Stimulated activated CD8-positive, alpha-beta memory T cell treated with anti-CD3 and anti-CD28 coated beads, Interleukin-7, amount 100 ng/mL, for 1 hour (primary cell): ENCODE data around the gene NSG1.

Experiments
- DNase-seq, 2 donors: peaks; one replicate each; pipeline ENCODE4 v3.0.0-alpha.2; 2020; ENCODE audit warnings: low read depth in 2 of 2

Gene NSG1

GRCh38 chr4:4368809-4369580 lies 17.9 kb upstream of the NSG1 start:
- DNase-seq: no peak

GRCh38 chr4:4374388-4375098 lies 12.4 kb upstream of the NSG1 start:
- DNase-seq: no peak

GRCh38 chr4:4376074-4376473 lies 10.8 kb upstream of the NSG1 start:
- DNase-seq: no peak

GRCh38 chr4:4377191-4377590 lies 9.7 kb upstream of the NSG1 start:
- no peak for DNase-seq

- DNase-seq: no peak
These were observed 9.0 kb upstream of the NSG1 start for GRCh38 chr4:4377732-4378460.

GRCh38 chr4:4379540-4380087 lies 7.3 kb upstream of the NSG1 start:
- DNase-seq: no peak

GRCh38 chr4:4383085-4383484 lies 3.8 kb upstream of the NSG1 start:
- no peak for DNase-seq

- no peak for DNase-seq
These were observed 2.1 kb upstream of the NSG1 start for GRCh38 chr4:4384837-4385236.

GRCh38 chr4:4385729-4386295 lies 1.1 kb upstream of the NSG1 start:
- no peak for DNase-seq

GRCh38 chr4:4386296-4386735 lies 586 bp upstream of the NSG1 start:
- DNase-seq: peak in 1 of 2 donors; percentile 10

GRCh38 chr4:4387531-4388310 lies 819 bp downstream of the NSG1 start:
- no peak for DNase-seq

- no peak for DNase-seq
These were observed 1.4 kb downstream of the NSG1 start for GRCh38 chr4:4388311-4388790.

- no peak for DNase-seq
These were observed 2.1 kb downstream of the NSG1 start for GRCh38 chr4:4388836-4389575.

GRCh38 chr4:4390046-4390445 lies 3.1 kb downstream of the NSG1 start:
- DNase-seq: no peak

GRCh38 chr4:4390515-4391240 lies 3.8 kb downstream of the NSG1 start:
- DNase-seq: no peak

GRCh38 chr4:4391866-4392265 lies 5.0 kb downstream of the NSG1 start:
- DNase-seq: no peak

GRCh38 chr4:4392501-4393183 lies 5.7 kb downstream of the NSG1 start:
- DNase-seq: no peak

GRCh38 chr4:4394644-4395043 lies 7.7 kb downstream of the NSG1 start:
- DNase-seq: no peak

GRCh38 chr4:4395371-4395770 lies 8.5 kb downstream of the NSG1 start:
- no peak for DNase-seq
